H1 (cell line): ENCODE results near the gene PYGB. TPM values are rescaled to one million over a fixed set of nuclear protein-coding genes. Genes with fewer than 3 reads are reported as not detected.
"Not testable (repeated sequence)": the region's sequence is repeated elsewhere in the genome, so short reads cannot be mapped to it uniquely, and the experiment has no call there.

Experiments
- CTCF ChIA-PET: fragments of 300-600 bp; sonication (Branson Sonifier 250); formaldehyde crosslinking; loops from one replicate; lab custom pipeline; 2021; ENCODE audit not compliant: partially characterized antibody; lab: Charles Lee
- POLR2A ChIA-PET: fragments of 300-600 bp; sonication (Branson Sonifier 250); formaldehyde crosslinking; loops from one replicate; lab custom pipeline; 2021; ENCODE audit warnings: inconsistent platforms; ENCODE audit not compliant: partially characterized antibody; lab: Charles Lee
- DNase-seq, 2 experiments: peaks; one replicate each; pipeline versions ENCODE4 v3.0.0 to v3.0.0-alpha.2; 2010 to 2022; ENCODE audit warnings: low spot score in 2 of 2, low read depth in 1 of 2, mixed read lengths in 1 of 2
- FAIRE-seq: peaks from 2 replicates; lab custom pipeline; 2011; peaks lifted over from hg19 to GRCh38; lab: Jason Lieb, UNC
- H2AFZ ChIP-seq: 2 replicates; pipeline ENCODE4 v1.8.1; 2012; ENCODE audit warnings: low read length, inconsistent platforms
- H2AK5ac ChIP-seq: 2 replicates; pipeline ENCODE4 v1.6.1; 2013; ENCODE audit warnings: low read depth, low read length
- H2BK120ac ChIP-seq: replicated peaks from 2 replicates; pipeline ENCODE3; 2013; ENCODE audit warnings: low read depth, low read length, inconsistent platforms
- H2BK12ac ChIP-seq: 2 replicates; pipeline ENCODE4 v1.6.1; 2013; ENCODE audit warnings: low read depth, low read length
- H2BK15ac ChIP-seq: 2 replicates; pipeline ENCODE4 v1.6.1; 2013; ENCODE audit warnings: low read length
- H2BK20ac ChIP-seq: 2 replicates; pipeline ENCODE4 v1.6.1; 2013; ENCODE audit warnings: low read length
- H2BK5ac ChIP-seq: 2 replicates; pipeline ENCODE4 v1.6.1; 2013; ENCODE audit warnings: low read depth, low read length
- H3K14ac ChIP-seq: 2 replicates; pipeline ENCODE4 v1.6.1; 2013; ENCODE audit warnings: inconsistent platforms; ENCODE audit not compliant: insufficient read length
- H3K18ac ChIP-seq: 2 replicates; pipeline ENCODE4 v1.6.1; 2013; ENCODE audit warnings: low read length; ENCODE audit errors: extremely low read depth
- H3K23ac ChIP-seq: 2 replicates; pipeline ENCODE4 v1.6.1; 2013; ENCODE audit warnings: inconsistent platforms; ENCODE audit not compliant: insufficient read length
- H3K23me2 ChIP-seq: 2 replicates; pipeline ENCODE4 v1.6.1; 2013; ENCODE audit warnings: low read depth, low read length
- H3K27ac ChIP-seq: 2 replicates; pipeline ENCODE4 v1.6.1; 2011; ENCODE audit warnings: low read depth, low read length, inconsistent platforms
- H3K27me3 ChIP-seq, 4 experiments: replicated peaks in 1 of 4; 1 replicate in 1 of 4; 2 replicates in 3 of 4; pipeline versions ENCODE4 v1.6.1 to v1.8.1; 2011 to 2013; ENCODE audit warnings: low read length in 3 of 4, mild to moderate bottlenecking in 3 of 4, inconsistent platforms in 2 of 4, mixed read lengths in 2 of 4, moderate library complexity in 1 of 4; ENCODE audit not compliant: control insufficient read depth in 3 of 4, insufficient read depth in 3 of 4; ENCODE audit errors: extremely low read depth in 1 of 4
- H3K36me3 ChIP-seq, 4 experiments: 2 replicates each; pipeline versions ENCODE4 v1.6.1 to v1.8.1; 2011 to 2013; ENCODE audit warnings: mild to moderate bottlenecking in 4 of 4, low read length in 3 of 4, moderate library complexity in 2 of 4, control low read depth in 1 of 4, inconsistent platforms in 1 of 4; ENCODE audit not compliant: insufficient read depth in 4 of 4, control insufficient read depth in 2 of 4
- H3K4ac ChIP-seq: replicated peaks from 2 replicates; pipeline ENCODE3; 2013; ENCODE audit warnings: low read length, low read depth, mixed read lengths, inconsistent platforms; ENCODE audit not compliant: insufficient read length
- H3K4me1 ChIP-seq, 4 experiments: replicated peaks in 1 of 4; 1 replicate in 1 of 4; 2 replicates in 3 of 4; pipeline versions ENCODE4 v1.6.1 to v1.8.1; 2011 to 2013; ENCODE audit warnings: low read length in 3 of 4, inconsistent platforms in 2 of 4, mixed read lengths in 1 of 4; ENCODE audit not compliant: insufficient read depth in 4 of 4, control insufficient read depth in 3 of 4
- H3K4me2 ChIP-seq, 2 experiments: 2 replicates each; pipeline versions ENCODE4 v1.6.1 to v1.8.1; 2011 to 2013; ENCODE audit warnings: low read depth in 2 of 2, low read length in 2 of 2, control low read depth in 1 of 2, inconsistent platforms in 1 of 2, mild to moderate bottlenecking in 1 of 2; ENCODE audit not compliant: insufficient read depth in 1 of 2
- H3K4me3 ChIP-seq, 4 experiments: fragments of 200-600, 300-600 bp in 1 of 4; sonication (generic), shearing (Covaris generic), sonication (Bioruptor Twin) in 1 of 4; 2 replicates each; pipeline versions ENCODE4 v1.5.1 to v1.8.1; 2011 to 2016; ENCODE audit warnings: low read length in 4 of 4, low read depth in 3 of 4, control low read depth in 2 of 4, inconsistent platforms in 2 of 4, mild to moderate bottlenecking in 2 of 4, mixed read lengths in 1 of 4, moderate library complexity in 1 of 4; ENCODE audit not compliant: insufficient read depth in 2 of 4; ENCODE audit errors: extremely low read depth in 1 of 4
- H3K56ac ChIP-seq: replicated peaks from 2 replicates; pipeline ENCODE3; 2013; ENCODE audit warnings: low read depth, mild to moderate bottlenecking, mixed read lengths, low read length, inconsistent platforms; ENCODE audit not compliant: insufficient read length
- H3K79me1 ChIP-seq: 2 replicates; pipeline ENCODE4 v1.6.1; 2013; ENCODE audit warnings: low read depth, low read length, control low read depth
- H3K79me2 ChIP-seq, 2 experiments: 2 replicates each; pipeline versions ENCODE4 v1.6.1 to v1.8.1; 2012 to 2013; ENCODE audit warnings: low read length in 2 of 2, mild to moderate bottlenecking in 2 of 2, inconsistent platforms in 1 of 2; ENCODE audit not compliant: insufficient read depth in 2 of 2, control insufficient read depth in 1 of 2
- H3K9ac ChIP-seq, 4 experiments: replicated peaks in 1 of 4; 1 replicate in 1 of 4; 2 replicates in 3 of 4; pipeline versions ENCODE4 v1.6.1 to v1.8.1; 2011 to 2013; ENCODE audit warnings: low read depth in 3 of 4, low read length in 3 of 4, control low read depth in 2 of 4, mild to moderate bottlenecking in 2 of 4, moderate library complexity in 2 of 4, inconsistent platforms in 1 of 4; ENCODE audit errors: extremely low read depth in 1 of 4
- H3K9me3 ChIP-seq, 2 experiments: 2 replicates each; pipeline versions ENCODE4 v1.6.1 to v1.8.1; 2012 to 2013; ENCODE audit warnings: mild to moderate bottlenecking in 2 of 2, moderate library complexity in 2 of 2, control low read depth in 1 of 2, inconsistent platforms in 1 of 2, low read depth in 1 of 2, low read length in 1 of 2, mixed read lengths in 1 of 2; ENCODE audit not compliant: insufficient read depth in 2 of 2
- H4K20me1 ChIP-seq, 2 experiments: replicated peaks in 1 of 2; 2 replicates each; pipeline versions ENCODE3 to v1.8.1; 2011 to 2013; ENCODE audit warnings: inconsistent platforms in 2 of 2, low read length in 2 of 2, mild to moderate bottlenecking in 1 of 2; ENCODE audit not compliant: insufficient read depth in 2 of 2, control insufficient read depth in 1 of 2
- H4K5ac ChIP-seq: 2 replicates; pipeline ENCODE4 v1.6.1; 2013; ENCODE audit warnings: low read length, low read depth, mixed read lengths, inconsistent platforms; ENCODE audit not compliant: insufficient read length
- H4K8ac ChIP-seq: 2 replicates; pipeline ENCODE4 v1.8.0; 2013; ENCODE audit warnings: mild to moderate bottlenecking, moderate library complexity, low read length, inconsistent platforms; ENCODE audit not compliant: insufficient read depth; ENCODE audit errors: extremely low read depth
- H4K91ac ChIP-seq: replicated peaks from 2 replicates; pipeline ENCODE3; 2013; ENCODE audit warnings: low read length, mixed read lengths, inconsistent platforms; ENCODE audit not compliant: insufficient read length
- WGBS, 2 experiments: shearing (Covaris generic) in 1 of 2; methylation state at CpG; one replicate each; pipeline versions ENCODE4 v1.1.6 to v1.1.7; 2013 to 2015; ENCODE audit warnings: low lambda C conversion rate in 2 of 2, mixed read lengths in 2 of 2, inconsistent platforms in 1 of 2, low coverage in 1 of 2, missing lambda C conversion rate in 1 of 2; ENCODE audit not compliant: insufficient replicate concordance in 2 of 2, insufficient coverage in 1 of 2, insufficient read length in 1 of 2; ENCODE audit errors: extremely low coverage in 1 of 2, missing lambda C conversion rate in 1 of 2; 5-methylcytosine and 5-hydroxymethylcytosine counted together
- polyA plus RNA-seq, 7 experiments: library from polyadenylated mRNA; depleted of rRNA in 3 of 7; stranded (reverse) in 5 of 7; unstranded in 2 of 7; fragments of >200 nt in 5 of 7; fragments of 200-250 nt in 2 of 7; gene quantifications; 1 replicate in 5 of 7; 2 replicates in 1 of 7; 4 replicates in 1 of 7; pipeline versions ENCODE4 v1.2.1 to v1.2.3, GENCODE V29; 2011 to 2013; ENCODE audit warnings: missing spikeins in 2 of 7, mixed read lengths in 2 of 7
- total RNA-seq: library from RNA; stranded (reverse); fragmentation: NEBNext Ultra II Directional; extraction: Animal tissue kit (Norgen Biotek cat#: 25700); gene quantifications from 2 replicates; pipeline ENCODE4 v1.2.1, GENCODE V29; 2021

The PYGB gene
- total and polyA plus RNA-seq, 2 of the 8 experiments (the other 6 are each of a cell fraction or from before 2014, with no cell fraction given), result 26.6 to 56.0 TPM

GRCh38 chr20:25334972-25335371, 87.1 kb downstream of the PYGB start:
- H4K8ac ChIP-seq, H3K56ac ChIP-seq, H2AFZ ChIP-seq, CTCF ChIA-PET, H2BK20ac ChIP-seq, H2BK15ac ChIP-seq, H2BK120ac ChIP-seq, H3K36me3 ChIP-seq, H2BK12ac ChIP-seq, H3K4me2 ChIP-seq, FAIRE-seq, H4K5ac ChIP-seq, H2AK5ac ChIP-seq, H3K14ac ChIP-seq, H2BK5ac ChIP-seq, H3K4me1 ChIP-seq, H3K23ac ChIP-seq, POLR2A ChIA-PET, H3K4me3 ChIP-seq, H3K27me3 ChIP-seq, DNase-seq, H3K27ac ChIP-seq, H3K4ac ChIP-seq, H3K9me3 ChIP-seq, H3K23me2 ChIP-seq, H4K91ac ChIP-seq, H3K9ac ChIP-seq, H4K20me1 ChIP-seq, H3K79me1 ChIP-seq, H3K18ac ChIP-seq: not testable (repeated sequence)
- 85% methylated on average over 1 of the region's 1 CpG; no CpG with 5 or more reads in 1 of the 2 experiments for WGBS, 2 experiments
- peaks cover 0 to 22% of the 10 kb centered on the region in 2 experiments; a peak in 2 of 4 replicates for H3K79me2 ChIP-seq
